ENCODE data around the gene COX4I1. TPM values are rescaled to one million over a fixed set of nuclear protein-coding genes. Genes with fewer than 3 reads are reported as not detected.

Gene COX4I1
- total RNA-seq, 1 experiment from 2014 or later = 839 TPM

DNA sequence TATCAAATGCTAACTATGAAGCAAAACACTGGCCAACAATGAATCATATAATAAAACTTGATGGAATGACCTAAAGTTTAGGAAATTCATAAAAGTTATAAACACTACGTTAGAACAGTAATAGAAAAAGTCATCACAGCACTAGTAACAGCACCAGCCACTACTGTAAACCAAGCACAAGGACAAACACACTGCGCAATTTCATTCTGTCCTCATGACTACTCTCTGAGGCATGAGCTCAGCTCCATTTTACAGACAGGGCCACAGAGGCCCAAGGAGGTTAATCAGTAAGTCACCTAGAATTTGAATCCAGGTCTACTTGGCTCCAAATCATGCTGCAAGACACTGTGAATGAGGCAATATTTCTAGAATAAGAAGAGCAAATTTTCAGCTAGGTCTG is 13.6 kb upstream of the COX4I1 start:
- no peak overlapping the region for H3K9ac ChIP-seq (ENCODE audit: low read length)
- no peak overlapping the region for H2AFZ ChIP-seq (ENCODE audit: low read depth, low read length, poor library complexity, severe bottlenecking)
- no TSS peak for BruUV-seq (replicated peaks)
- no peaks in the 10 kb centered on the region for H3K27me3 ChIP-seq (ENCODE audit: insufficient read depth, low read length)
- no peaks in the 10 kb centered on the region; the same call in 1 of the 2 replicates for H4K20me1 ChIP-seq (ENCODE audit: insufficient read depth)
- ATAC-seq (no peak), DNase-seq (ENCODE audit: low read depth, low spot score) (no peak)
- no peak overlapping the region for H3K4me2 ChIP-seq (ENCODE audit: low read length)
- H3K4me3 ChIP-seq (replicated peaks in 1 of 2; ENCODE audit: low read depth in 1 of 2, low read length in 2 of 2) = no peak overlapping the region
- TF ChIP-seq EZH2 (IDR thresholded peaks at IDR 0.05) = no peak
- no peak for TF ChIP-seq SP1 (IDR thresholded peaks at IDR 0.05; ENCODE audit: low read depth)
- no peak for TF ChIP-seq ZNF274 (IDR thresholded peaks at IDR 0.05; ENCODE audit: low read depth, low read length)
- no peak for TF ChIP-seq SIN3A (IDR thresholded peaks at IDR 0.05; ENCODE audit: low read depth)
- no peak for TF ChIP-seq REST (IDR thresholded peaks at IDR 0.05; ENCODE audit: low read depth)
- no peak for TF ChIP-seq YY1 (IDR thresholded peaks at IDR 0.05; ENCODE audit: extremely low read depth, insufficient replicate concordance, low read depth, low read length)
- TF ChIP-seq RAD21 (IDR thresholded peaks at IDR 0.05; ENCODE audit: low read depth) = no peak
- no peak for TF ChIP-seq ELF1 (IDR thresholded peaks at IDR 0.05; ENCODE audit: borderline replicate concordance, low read depth)
- no peak for TF ChIP-seq SRF (IDR thresholded peaks at IDR 0.05; ENCODE audit: low read depth)
- TF ChIP-seq ZFX (IDR thresholded peaks at IDR 0.05) = no peak
- TF ChIP-seq FOSL1 (IDR thresholded peaks at IDR 0.05; ENCODE audit: low read depth) = no peak
- TF ChIP-seq ZBTB33 (IDR thresholded peaks at IDR 0.05; ENCODE audit: extremely low read depth, insufficient replicate concordance, low read length) = no peak
- TF ChIP-seq CBX3 (IDR thresholded peaks at IDR 0.05; ENCODE audit: low read depth) = no peak
- no peak for TF ChIP-seq TCF7L2 (IDR thresholded peaks at IDR 0.05; ENCODE audit: borderline replicate concordance, extremely low read depth, insufficient read depth, insufficient read length)
- TF ChIP-seq EZH2phosphoT487 (IDR thresholded peaks at IDR 0.05; ENCODE audit: borderline replicate concordance) = no peak
- TF ChIP-seq JUND (IDR thresholded peaks at IDR 0.05) = no peak
- RAD21 ChIA-PET (ENCODE audit: low non-redundant PET in 1 of 2, low total read pairs in 2 of 2, uncharacterized antibody in 2 of 2, unreplicated experiment in 2 of 2) = interaction anchor here in 1 of 2 experiments (0.6 kb wide), 1 partner anchor 111 kb away, joined by 3 read pairs; no protein-coding TSS in a partner anchor
- peaks cover 92% of the 10 kb centered on the region for H3K79me2 ChIP-seq (ENCODE audit: insufficient read depth, low read length)
- intact Hi-C loops (cut with micrococcal nuclease) = no loop called here
- no peaks in the 10 kb centered on the region for H3K4me1 ChIP-seq (ENCODE audit: control insufficient read depth in 1 of 2, insufficient read depth in 2 of 2, low read length in 2 of 2)
- H3K9me2 ChIP-seq (ENCODE audit: insufficient read depth) = no peaks in the 10 kb centered on the region
- CTCF ChIA-PET = no interaction called here
- POLR2A ChIA-PET = no interaction called here
- no peaks in the 10 kb centered on the region for H3K9me3 ChIP-seq (ENCODE audit: control insufficient read depth in 1 of 2, insufficient read depth in 1 of 2, low read depth in 1 of 2, low read length in 2 of 2)
- no peak overlapping the region for H3K27ac ChIP-seq (ENCODE audit: low read depth, low read length)
- H3K36me3 ChIP-seq (ENCODE audit: control insufficient read depth in 1 of 2, insufficient read depth in 2 of 2, low read length in 2 of 2) = peaks cover 21 to 48% of the 10 kb centered on the region in 2 experiments

All from HCT116 (cell line).